HuH-7.5 (cell line): ENCODE measurements around the gene SCGN.

Experiments
- DNase-seq: peaks from one replicate; pipeline ENCODE4 v3.0.0; 2011; ENCODE audit warnings: low spot score

The SCGN gene

GRCh38 chr6:25640891-25641290 lies 11.1 kb upstream of the SCGN start:
- DNase-seq = no peak

- no peak for DNase-seq
Measured at GRCh38 chr6:25641377-25641776, 10.6 kb upstream of the SCGN start.

- no peak for DNase-seq
Measured at GRCh38 chr6:25641940-25642666, 9.9 kb upstream of the SCGN start.

GRCh38 chr6:25642667-25643328 lies 9.2 kb upstream of the SCGN start:
- no peak for DNase-seq

DNA sequence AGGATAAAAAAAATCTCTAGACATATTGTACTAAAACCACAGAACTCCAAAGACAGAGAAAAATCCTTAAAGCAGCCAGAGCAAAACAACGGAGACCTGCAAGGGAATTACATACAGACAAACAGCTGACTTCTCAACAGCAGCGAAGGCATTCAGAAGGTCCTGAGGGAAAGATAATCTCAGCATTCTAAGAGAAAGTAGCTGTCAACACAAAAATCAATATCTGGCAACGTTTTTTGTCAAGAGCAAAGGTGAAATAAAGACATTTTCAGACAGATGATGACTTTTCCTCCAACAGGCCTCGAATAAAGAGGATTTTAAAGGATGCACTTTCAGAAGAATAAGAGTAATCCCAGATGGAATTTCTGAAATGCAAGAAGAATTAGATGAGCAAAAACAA lies 6.1 kb upstream of the SCGN start:
- no peak for DNase-seq

DNA sequence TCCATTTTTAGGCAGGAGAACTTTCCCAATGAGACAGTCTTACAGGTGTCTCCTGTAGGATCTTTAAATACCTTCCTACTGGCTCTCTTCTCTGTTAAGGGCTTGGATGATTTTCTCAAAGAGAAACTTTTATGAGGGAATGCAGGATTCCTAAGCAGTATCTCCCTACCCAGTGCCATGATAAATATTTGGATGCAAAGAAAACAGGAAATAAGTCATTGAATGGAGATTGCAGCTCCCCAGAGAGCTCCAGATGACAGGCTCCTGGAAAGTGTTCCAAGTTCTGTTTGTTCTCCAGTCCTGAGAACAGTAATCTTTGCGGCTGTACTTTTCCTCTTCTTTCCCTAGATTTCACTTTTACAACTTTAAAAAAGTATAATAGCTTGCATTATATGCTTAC lies 2.4 kb upstream of the SCGN start:
- DNase-seq = no peak

GRCh38 chr6:25655723-25656122 lies 3.7 kb downstream of the SCGN start:
- DNase-seq = no peak

- DNase-seq = no peak
Measured at GRCh38 chr6:25659633-25660368, 7.8 kb downstream of the SCGN start.

- DNase-seq = peak; percentile 14
Measured at GRCh38 chr6:25660512-25660911, 8.5 kb downstream of the SCGN start.

DNA sequence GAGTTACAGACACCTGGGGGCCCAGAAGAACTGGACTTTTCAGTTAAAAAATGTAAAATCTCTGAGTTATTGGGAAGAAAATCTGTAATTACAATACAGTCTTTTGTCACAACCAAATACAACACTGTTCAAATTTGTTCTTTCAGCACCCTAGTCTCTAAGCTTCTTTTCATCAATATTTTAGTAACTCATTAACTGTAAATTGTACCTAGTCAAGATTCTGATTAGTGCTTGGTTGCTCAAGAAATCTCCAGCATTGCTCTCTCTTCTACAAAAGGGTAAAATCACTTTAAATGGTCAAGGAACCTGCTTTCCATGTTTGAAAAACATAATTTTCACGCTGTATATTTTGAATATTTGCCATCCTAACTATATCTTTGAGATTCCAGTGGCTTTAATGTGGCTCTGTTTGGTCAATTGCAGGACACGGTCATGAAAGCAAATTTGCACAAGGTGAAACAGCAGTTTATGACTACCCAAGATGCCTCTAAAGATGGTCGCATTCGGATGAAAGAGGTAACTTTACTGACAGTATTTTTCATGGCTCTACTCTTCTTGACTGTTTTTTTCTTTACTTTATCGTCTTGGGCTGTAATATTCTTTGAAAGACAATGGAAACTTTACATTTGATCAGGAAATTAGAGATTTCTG lies 9.2 kb downstream of the SCGN start:
- DNase-seq = no peak

DNA sequence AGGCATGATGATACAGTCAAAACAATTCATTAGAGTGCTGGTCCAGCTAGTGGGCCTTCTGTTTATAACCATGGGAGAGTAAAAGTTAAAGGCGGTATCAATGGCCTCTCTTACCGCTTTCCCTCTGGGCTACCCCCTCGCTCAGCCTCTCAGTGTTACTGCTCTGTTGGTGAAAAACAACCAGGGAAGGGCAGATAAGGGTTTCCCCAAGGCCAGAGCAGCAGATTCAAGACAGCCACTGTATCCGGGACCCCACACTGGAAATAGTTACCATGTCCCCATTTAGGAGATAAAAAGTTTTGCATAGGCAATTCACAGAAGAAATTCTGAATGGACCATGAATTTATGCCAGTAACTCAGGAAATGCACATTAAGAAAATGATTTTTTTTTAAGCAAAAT lies 13.4 kb downstream of the SCGN start:
- DNase-seq = no peak

DNA sequence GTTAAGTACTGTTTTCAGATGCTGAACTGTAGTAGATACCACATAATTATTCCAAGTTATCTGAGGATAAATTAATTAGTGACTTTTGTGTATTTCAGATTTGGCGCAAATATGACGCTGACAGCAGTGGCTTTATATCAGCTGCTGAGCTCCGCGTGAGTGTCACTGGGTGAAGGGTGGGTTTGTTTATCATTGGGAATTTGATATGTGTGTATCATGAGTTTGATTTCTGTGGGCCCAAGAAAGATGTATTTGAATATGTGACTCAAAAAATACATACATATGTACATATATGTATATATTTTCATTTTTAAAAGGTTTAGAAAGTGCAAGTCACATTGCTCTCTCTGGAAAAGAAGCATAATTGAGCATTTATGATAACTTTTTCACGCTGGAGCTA lies 17.4 kb downstream of the SCGN start:
- DNase-seq = no peak

GRCh38 chr6:25670208-25670607 lies 18.2 kb downstream of the SCGN start:
- DNase-seq = no peak

DNA sequence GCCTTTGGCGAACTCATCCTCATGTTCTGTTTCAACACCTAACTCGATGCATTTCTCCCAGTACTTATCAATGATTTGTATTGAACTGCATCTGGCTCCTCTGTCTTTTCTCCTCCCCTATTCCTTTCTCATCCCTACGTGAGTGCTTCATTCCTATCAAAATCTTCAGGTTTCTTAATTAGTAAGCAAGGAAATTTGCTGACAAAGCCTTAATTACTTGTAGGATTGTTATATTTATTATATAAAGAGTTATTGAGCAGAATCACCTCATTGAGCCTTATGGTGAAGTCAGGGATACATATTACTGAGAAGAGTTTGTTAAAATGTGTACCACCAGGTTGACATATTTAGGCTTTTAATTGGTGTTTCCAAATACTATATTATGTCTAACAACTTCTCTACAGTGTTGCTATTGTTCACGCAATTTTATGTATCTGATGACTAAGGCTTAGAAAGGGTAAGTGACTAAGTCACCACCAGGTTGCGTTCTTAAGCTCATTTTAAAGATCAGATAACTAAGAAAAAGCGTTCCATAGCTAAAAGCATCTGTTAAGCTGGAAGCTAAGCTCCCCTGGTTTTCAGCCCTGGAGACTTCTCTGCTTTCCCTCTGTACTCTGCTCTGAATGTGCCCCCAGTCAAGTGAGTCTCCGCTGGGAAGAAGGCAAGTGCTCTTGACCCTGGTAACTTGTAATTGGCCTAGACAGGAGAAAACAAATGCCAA lies 18.9 kb downstream of the SCGN start:
- no peak for DNase-seq

DNA sequence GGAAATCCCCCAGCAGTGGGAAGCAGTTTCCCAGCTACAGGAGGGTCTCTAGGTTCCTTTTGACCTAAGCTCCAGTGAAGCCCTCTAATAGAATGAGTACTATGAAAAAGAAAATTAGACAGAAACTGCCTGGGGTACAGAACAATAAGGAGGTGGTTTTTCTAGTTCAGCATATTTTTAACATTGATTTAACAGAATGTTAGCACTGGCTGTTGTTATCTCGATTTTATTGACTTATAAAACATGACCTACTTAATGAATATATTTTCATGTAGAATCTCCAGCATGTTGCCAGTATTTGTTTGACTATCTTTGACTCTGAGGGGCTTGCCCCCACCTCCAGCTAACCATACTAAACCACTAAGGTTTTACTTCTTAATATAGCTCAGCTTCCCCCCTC lies 19.6 kb downstream of the SCGN start:
- no peak for DNase-seq

- DNase-seq = no peak
Measured at GRCh38 chr6:25675167-25675566, 23.2 kb downstream of the SCGN start.

DNA sequence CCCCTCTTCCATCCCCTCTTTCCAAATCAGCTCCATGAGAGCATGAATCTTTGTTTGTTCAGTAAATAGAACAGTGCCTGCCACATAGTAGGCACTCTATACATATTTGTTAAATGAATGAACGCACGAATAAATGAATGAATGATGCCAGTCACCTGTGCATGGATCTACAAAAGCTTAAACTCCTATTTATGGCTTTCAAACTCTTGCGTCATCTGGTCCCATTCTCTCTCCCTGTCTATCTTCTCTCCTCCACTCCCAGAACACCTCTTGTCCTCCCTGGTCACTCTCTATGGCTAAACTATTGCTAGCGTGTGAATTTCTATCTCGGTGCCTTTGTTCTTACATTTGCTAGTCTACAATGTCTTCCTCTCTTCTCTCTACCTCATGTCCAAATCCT lies 24.8 kb downstream of the SCGN start:
- DNase-seq = no peak

- DNase-seq = no peak
Measured at GRCh38 chr6:25681848-25682247, 29.8 kb downstream of the SCGN start.

DNA sequence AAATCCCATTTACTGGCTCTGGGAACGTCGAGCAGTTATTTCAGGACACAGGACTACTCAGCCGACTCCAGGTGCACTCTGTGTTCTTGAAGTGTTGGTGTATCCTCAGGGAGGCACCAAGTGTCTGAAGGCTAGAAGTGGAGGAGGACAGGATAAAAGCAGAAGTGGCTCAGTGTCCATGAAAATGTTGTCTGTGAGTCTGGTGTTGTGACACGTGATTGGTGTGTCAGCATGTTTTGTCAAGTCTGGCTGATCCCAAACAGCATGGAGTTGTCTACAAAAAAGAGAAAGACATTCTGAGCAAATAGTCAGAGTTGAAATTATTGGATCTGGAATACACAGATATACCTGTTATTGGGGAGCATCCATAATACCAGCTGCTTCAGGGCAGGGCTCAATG lies 30.3 kb downstream of the SCGN start:
- DNase-seq = no peak

- no peak for DNase-seq
Measured at GRCh38 chr6:25684565-25684964, 32.5 kb downstream of the SCGN start.

DNA sequence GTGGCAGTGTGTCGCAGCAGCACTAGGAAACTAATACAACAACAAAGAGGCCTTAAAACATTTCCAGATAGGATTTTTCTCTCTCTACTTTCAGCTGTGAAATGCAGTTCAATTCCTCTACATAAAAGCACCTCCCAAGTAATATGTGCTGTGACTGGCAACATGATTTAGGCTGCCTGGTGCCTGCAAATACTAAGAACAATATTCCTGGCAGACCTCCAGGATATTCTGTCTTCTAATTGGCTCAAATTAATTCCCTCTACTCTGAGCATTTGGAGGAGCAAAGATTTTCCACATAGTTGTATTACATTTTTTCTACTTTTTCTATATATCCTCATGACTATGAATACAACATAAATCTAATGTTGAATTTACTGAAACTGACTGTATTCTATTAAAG lies 33.2 kb downstream of the SCGN start:
- no peak for DNase-seq

DNA sequence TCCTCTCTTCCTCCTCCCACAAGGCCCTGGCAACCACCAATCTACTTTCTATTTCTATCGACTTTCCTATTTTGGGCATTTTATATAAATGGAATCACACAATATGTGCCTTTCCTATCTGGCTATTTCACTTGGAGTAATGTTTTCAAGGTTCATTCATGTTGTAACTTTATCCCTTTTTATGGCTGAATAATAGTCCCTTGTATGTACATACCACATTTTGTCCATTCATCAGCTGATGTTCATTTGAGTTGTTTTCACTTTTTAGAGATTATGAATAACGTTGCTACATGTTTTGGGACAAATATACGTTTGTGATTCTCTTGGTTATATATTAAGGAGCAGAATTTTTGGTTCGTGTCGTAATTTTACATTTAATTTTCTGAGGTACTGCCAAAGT lies 33.9 kb downstream of the SCGN start:
- no peak for DNase-seq
